Measurements from ENCODE around the gene NNMT.
"Not testable (repeated sequence)": the region's sequence is repeated elsewhere in the genome, so short reads cannot be mapped to it uniquely, and the experiment has no call there.

NNMT gene

GRCh38 chr11:114322934-114323333 lies 26.7 kb downstream of the NNMT start:
- no peak for DNase-seq
- intact Hi-C loops (cut with DNase I): no loop called here

DNA sequence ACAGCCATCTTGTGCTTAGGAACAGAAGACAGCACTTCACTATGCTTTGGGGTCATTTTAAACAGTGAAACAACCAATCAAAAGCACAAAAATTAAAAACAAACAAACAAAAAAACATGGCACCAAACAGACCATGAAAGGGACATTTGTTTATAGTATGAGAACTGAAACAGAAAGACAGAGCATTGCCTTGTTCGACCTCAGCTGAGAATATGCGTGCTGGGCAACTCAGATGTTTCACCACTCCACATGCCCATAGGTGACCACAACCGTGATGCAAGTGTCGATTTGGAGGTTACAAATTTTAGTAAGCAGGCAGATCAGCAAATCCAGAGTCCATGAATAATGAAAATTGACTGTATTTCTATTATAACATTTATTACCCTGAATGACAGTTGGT lies 30.0 kb downstream of the NNMT start:
- intact Hi-C loops (cut with DNase I): no loop called here
- DNase-seq: no peak

- DNase-seq: no peak
- intact Hi-C loops (cut with DNase I): no loop called here
These were observed 30.6 kb downstream of the NNMT start for GRCh38 chr11:114326776-114327175.

DNA sequence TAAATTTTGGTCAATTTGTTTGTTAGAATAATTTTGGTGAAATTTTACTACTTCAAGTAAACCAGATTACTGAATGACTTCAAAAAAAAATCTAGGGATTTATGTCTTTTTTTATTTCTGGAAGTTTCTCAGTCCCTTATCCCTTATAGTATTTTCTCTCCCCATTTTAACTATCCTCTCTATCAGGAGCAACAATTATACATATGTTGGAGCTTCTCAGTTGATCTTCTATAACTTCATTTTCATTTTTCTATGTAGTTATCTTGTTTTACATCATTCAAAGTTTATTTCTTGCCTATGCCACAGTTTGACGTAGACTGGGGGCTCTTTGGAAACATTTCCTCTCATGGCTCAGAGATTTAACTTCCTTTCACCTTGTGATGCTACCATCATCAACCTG lies 34.2 kb downstream of the NNMT start:
- no peak for DNase-seq
- intact Hi-C loops (cut with DNase I): no loop called here

GRCh38 chr11:114340311-114341131 lies 44.3 kb downstream of the NNMT start:
- DNase-seq: peak; percentile 6 to 76 (median 49)
- intact Hi-C loops (cut with DNase I): loop anchor here (5.0 to 10.0 kb wide), 2 partner anchors 54 to 102 kb away; no protein-coding TSS in a partner anchor

DNA sequence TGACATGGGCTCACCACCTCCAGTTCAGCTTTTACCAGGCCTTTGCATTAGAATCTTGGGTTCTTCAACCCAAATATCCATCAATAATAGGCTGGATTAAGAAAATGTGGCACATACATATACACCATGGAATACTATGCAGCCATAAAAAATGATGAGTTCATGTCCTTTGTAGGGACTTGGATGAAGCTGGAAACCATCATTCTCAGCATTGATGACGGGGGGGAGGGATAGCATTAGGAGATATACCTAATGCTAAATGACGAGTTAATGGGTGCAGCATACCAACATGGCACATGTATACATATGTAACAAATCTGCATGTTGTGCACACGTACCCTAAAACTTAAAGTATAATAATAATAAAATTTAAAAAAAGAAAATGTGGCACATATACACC lies 45.5 kb downstream of the NNMT start:
- intact Hi-C loops (cut with DNase I): loop anchor here (5.0 to 10.0 kb wide), 2 partner anchors 53 to 101 kb away; no protein-coding TSS in a partner anchor
- not testable (repeated sequence) for DNase-seq

GRCh38 chr11:114342476-114342875 lies 46.3 kb downstream of the NNMT start:
- DNase-seq: no peak
- intact Hi-C loops (cut with DNase I): loop anchor here (5.0 to 10.0 kb wide), 2 partner anchors 52 to 100 kb away; no protein-coding TSS in a partner anchor

GRCh38 chr11:114343020-114343419 lies 46.8 kb downstream of the NNMT start:
- DNase-seq: no peak
- intact Hi-C loops (cut with DNase I): loop anchor here (5.0 to 10.0 kb wide), 2 partner anchors 52 to 99 kb away; no protein-coding TSS in a partner anchor

GRCh38 chr11:114343493-114343892 lies 47.3 kb downstream of the NNMT start:
- no peak for DNase-seq
- intact Hi-C loops (cut with DNase I): loop anchor here (5.0 to 10.0 kb wide), 2 partner anchors 51 to 99 kb away; no protein-coding TSS in a partner anchor

GRCh38 chr11:114344494-114344893 lies 48.3 kb downstream of the NNMT start:
- DNase-seq: no peak
- intact Hi-C loops (cut with DNase I): loop anchor here (5.0 to 10.0 kb wide), 2 partner anchors 50 to 98 kb away; no protein-coding TSS in a partner anchor

- intact Hi-C loops (cut with DNase I): loop anchor here (10.0 kb wide), 1 partner anchor 49 kb away; no protein-coding TSS in a partner anchor
- DNase-seq: no peak
These were observed 49.5 kb downstream of the NNMT start for GRCh38 chr11:114345575-114346222.

DNA sequence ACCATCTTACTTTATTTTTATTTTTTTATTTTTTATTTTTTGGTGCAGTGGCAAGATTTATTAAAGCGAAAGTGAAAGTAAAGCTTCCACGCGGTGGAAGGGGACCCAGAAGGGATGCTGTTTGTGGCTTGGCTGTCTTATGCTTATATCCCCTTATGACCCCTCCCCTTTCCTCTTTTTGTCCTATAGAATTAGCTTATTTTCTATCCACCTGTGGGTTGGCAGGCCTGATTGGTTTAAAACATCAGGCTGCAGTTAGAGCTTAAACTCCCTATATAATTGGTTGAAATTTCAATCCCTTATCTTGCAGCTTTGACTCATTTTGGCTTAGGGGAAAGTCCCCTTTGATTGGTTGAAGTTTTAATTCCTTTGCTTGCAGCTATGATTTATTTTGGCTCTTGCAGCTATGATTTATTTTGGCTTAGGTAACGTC lies 50.5 kb downstream of the NNMT start:
- DNase-seq: no peak
- intact Hi-C loops (cut with DNase I): loop anchor here (10.0 kb wide), 1 partner anchor 48 kb away; no protein-coding TSS in a partner anchor

- intact Hi-C loops (cut with DNase I): loop anchor here (10.0 kb wide), 1 partner anchor 46 kb away; no protein-coding TSS in a partner anchor
- peak in 28 of 42 donors; percentile 7 to 86 (median 56) for DNase-seq
These were observed 52.3 kb downstream of the NNMT start for GRCh38 chr11:114348200-114349191.

- intact Hi-C loops (cut with DNase I): no loop called here
- DNase-seq: no peak
These were observed 53.8 kb downstream of the NNMT start for GRCh38 chr11:114350022-114350421.

DNA sequence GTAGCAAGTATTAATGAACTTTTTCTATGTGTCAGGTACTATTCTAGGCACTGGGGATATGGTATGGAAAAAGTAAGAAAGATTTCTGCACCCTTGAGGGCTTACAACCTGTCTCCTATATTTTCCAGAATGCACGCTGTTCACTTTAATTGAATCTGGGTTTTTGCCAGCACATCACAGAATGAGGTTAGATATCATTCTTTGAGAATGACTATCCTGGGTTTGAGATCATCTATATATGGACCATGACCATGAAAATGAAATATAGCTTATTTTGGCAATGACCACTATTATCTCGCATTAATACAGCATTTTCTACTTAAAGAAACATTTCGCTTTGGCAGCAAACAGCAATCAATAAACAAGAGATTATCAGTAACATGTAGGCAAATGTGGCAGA lies 57.2 kb downstream of the NNMT start:
- intact Hi-C loops (cut with DNase I): no loop called here
- DNase-seq: no peak

GRCh38 chr11:114354076-114354475 lies 57.9 kb downstream of the NNMT start:
- DNase-seq: no peak
- intact Hi-C loops (cut with DNase I): no loop called here

GRCh38 chr11:114358716-114359115 lies 62.5 kb downstream of the NNMT start:
- no peak for DNase-seq
- intact Hi-C loops (cut with DNase I): no loop called here

DNA sequence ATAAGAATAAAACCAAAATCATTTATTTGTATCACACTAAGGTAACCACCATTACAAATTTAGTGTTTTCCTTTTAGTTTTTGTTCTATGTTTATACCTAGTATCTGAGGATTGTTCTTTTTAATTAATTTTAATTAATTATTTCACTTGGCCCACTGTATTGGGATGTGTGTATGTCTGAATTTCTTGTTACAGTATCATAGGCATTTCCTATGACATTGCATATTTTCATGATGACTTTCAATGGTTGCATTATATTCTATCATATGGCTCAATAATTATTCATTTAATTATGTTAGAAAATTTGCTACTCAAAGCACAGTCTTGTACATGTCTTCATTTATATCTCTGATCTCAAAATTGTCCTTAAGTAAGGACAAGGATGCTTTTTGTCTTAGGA lies 63.1 kb downstream of the NNMT start:
- intact Hi-C loops (cut with DNase I): no loop called here

DNA sequence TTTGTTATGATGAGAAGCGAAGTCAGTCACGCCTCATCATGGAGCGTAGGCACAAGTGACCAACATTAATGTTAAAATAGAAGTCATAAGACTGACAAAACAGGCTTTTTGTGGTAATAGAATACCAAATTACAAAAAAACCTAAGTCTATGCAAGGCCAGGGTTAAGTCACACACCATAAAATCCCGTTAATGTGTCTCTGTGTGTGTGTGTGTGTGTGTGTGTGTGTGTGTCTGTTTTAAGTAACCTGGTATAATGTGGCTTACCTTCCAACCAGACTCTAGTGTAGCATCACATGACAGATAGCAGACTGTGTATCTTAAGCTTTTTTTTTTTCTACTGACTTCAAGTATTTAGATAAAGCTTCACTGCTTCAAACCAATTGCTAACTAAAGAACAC lies 66.1 kb downstream of the NNMT start:
- no peak for DNase-seq
- intact Hi-C loops (cut with DNase I): no loop called here

More for the DNA sequence above, 63.1 kb downstream of the NNMT start:
- DNase-seq: no peak
